H9 (cell line): ENCODE data around the gene JMJD1C. TPM values are rescaled to one million over a fixed set of nuclear protein-coding genes. Genes with fewer than 3 reads are reported as not detected.

Experiments used
- DNase-seq: peaks from one replicate; pipeline ENCODE4 v3.0.0-alpha.2; 2017
- H2AFZ ChIP-seq: one replicate; pipeline ENCODE4 v1.6.1; 2013; ENCODE audit warnings: mild to moderate bottlenecking, low read length, control low read depth, moderate library complexity
- H2AK5ac ChIP-seq: 2 replicates; pipeline ENCODE4 v1.6.1; 2013; ENCODE audit warnings: low read length, control low read depth, mixed read lengths; ENCODE audit not compliant: insufficient read length
- H2BK120ac ChIP-seq: one replicate; pipeline ENCODE4 v1.6.1; 2013; ENCODE audit warnings: low read depth, mild to moderate bottlenecking, low read length, control low read depth, inconsistent platforms; ENCODE audit not compliant: poor library complexity, severe bottlenecking
- H2BK12ac ChIP-seq: 2 replicates; pipeline ENCODE4 v1.6.1; 2013; ENCODE audit warnings: low read length, control low read depth, mixed read lengths, low read depth; ENCODE audit not compliant: insufficient read length
- H2BK15ac ChIP-seq: 2 replicates; pipeline ENCODE4 v1.6.1; 2013; ENCODE audit warnings: low read depth, low read length, control low read depth
- H2BK20ac ChIP-seq: one replicate; pipeline ENCODE4 v1.6.1; 2013; ENCODE audit warnings: low read depth, mild to moderate bottlenecking, low read length, control low read depth, inconsistent platforms; ENCODE audit not compliant: poor library complexity, severe bottlenecking
- H2BK5ac ChIP-seq: 2 replicates; pipeline ENCODE4 v1.6.1; 2013; ENCODE audit warnings: low read length, control low read depth, mixed read lengths; ENCODE audit not compliant: insufficient read length
- H3K14ac ChIP-seq: 2 replicates; pipeline ENCODE4 v1.6.1; 2013; ENCODE audit warnings: low read length, control low read depth; ENCODE audit not compliant: insufficient read depth
- H3K18ac ChIP-seq: 2 replicates; pipeline ENCODE4 v1.6.1; 2013; ENCODE audit warnings: low read depth, mild to moderate bottlenecking, mixed read lengths, low read length, control low read depth; ENCODE audit not compliant: insufficient read length
- H3K23ac ChIP-seq: 2 replicates; pipeline ENCODE4 v1.6.1; 2013; ENCODE audit warnings: low read length, control low read depth, mixed read lengths, low read depth; ENCODE audit not compliant: insufficient read length
- H3K23me2 ChIP-seq: 2 replicates; pipeline ENCODE4 v1.6.1; 2013; ENCODE audit warnings: low read depth, mild to moderate bottlenecking, mixed read lengths, low read length, control low read depth; ENCODE audit not compliant: insufficient read length, poor library complexity, severe bottlenecking
- H3K27ac ChIP-seq: 2 replicates; pipeline ENCODE4 v1.5.1; 2013; ENCODE audit warnings: low read length, control low read depth, mixed read lengths, low read depth; ENCODE audit not compliant: insufficient read length
- H3K27me3 ChIP-seq: 2 replicates; pipeline ENCODE4 v1.6.1; 2013; ENCODE audit warnings: low read length, control low read depth, inconsistent platforms; ENCODE audit not compliant: insufficient read depth
- H3K4ac ChIP-seq: 2 replicates; pipeline ENCODE4 v1.6.1; 2013; ENCODE audit warnings: low read depth, mild to moderate bottlenecking, control low read depth, inconsistent platforms, low read length, moderate library complexity
- H3K4me1 ChIP-seq: 2 replicates; pipeline ENCODE4 v1.6.1; 2013; ENCODE audit warnings: low read length, control low read depth, inconsistent platforms; ENCODE audit not compliant: insufficient read depth
- H3K4me2 ChIP-seq: 2 replicates; pipeline ENCODE4 v1.6.1; 2013; ENCODE audit warnings: low read length, control low read depth, mixed read lengths; ENCODE audit not compliant: insufficient read length, insufficient read depth
- H3K56ac ChIP-seq: 2 replicates; pipeline ENCODE4 v1.6.1; 2013; ENCODE audit warnings: low read depth, mild to moderate bottlenecking, mixed read lengths, low read length, control low read depth; ENCODE audit not compliant: insufficient read length
- H3K79me1 ChIP-seq: 2 replicates; pipeline ENCODE4 v1.6.1; 2013; ENCODE audit warnings: low read depth, mild to moderate bottlenecking, moderate library complexity, low read length, control low read depth, inconsistent platforms; ENCODE audit not compliant: insufficient read depth, poor library complexity, severe bottlenecking
- H3K79me2 ChIP-seq: 2 replicates; pipeline ENCODE4 v1.6.1; 2013; ENCODE audit warnings: low read length, control low read depth, inconsistent platforms; ENCODE audit not compliant: insufficient read depth
- H3K9ac ChIP-seq: 2 replicates; pipeline ENCODE4 v1.6.1; 2013; ENCODE audit warnings: low read length, control low read depth, mixed read lengths; ENCODE audit not compliant: insufficient read length; ENCODE audit errors: extremely low read depth
- H3K9me3 ChIP-seq: one replicate; pipeline ENCODE4 v1.6.1; 2013; ENCODE audit warnings: low read depth, low read length, inconsistent platforms; ENCODE audit not compliant: control insufficient read depth
- H3T11ph ChIP-seq: one replicate; pipeline ENCODE4 v1.6.1; 2013; ENCODE audit warnings: mild to moderate bottlenecking, low read length, control low read depth, inconsistent platforms
- H4K20me1 ChIP-seq: one replicate; pipeline ENCODE4 v1.6.1; 2013; ENCODE audit not compliant: control insufficient read depth, insufficient read length, insufficient read depth
- H4K5ac ChIP-seq: 2 replicates; pipeline ENCODE4 v1.6.1; 2013; ENCODE audit warnings: low read depth, mild to moderate bottlenecking, mixed read lengths, low read length, control low read depth; ENCODE audit not compliant: insufficient read length
- H4K8ac ChIP-seq: replicated peaks from 2 replicates; pipeline ENCODE4 v1.6.1; 2013; ENCODE audit warnings: low read length, control low read depth, mixed read lengths, low read depth; ENCODE audit not compliant: insufficient read length
- H4K91ac ChIP-seq: 2 replicates; pipeline ENCODE4 v1.6.1; 2013; ENCODE audit warnings: low read depth, mild to moderate bottlenecking, moderate library complexity, mixed read lengths, low read length, control low read depth; ENCODE audit not compliant: insufficient read length
- H3K27ac Mint-ChIP-seq, 3 experiments: 2 replicates in 2 of 3; 3 replicates in 1 of 3; pipeline ENCODE4 v1.8.0; 2020 to 2021; ENCODE audit warnings: mixed read lengths in 3 of 3, mild to moderate bottlenecking in 1 of 3, moderate library complexity in 1 of 3
- H3K27me3 Mint-ChIP-seq: 2 replicates; pipeline ENCODE4 v1.8.0; 2021; ENCODE audit warnings: low read depth, mild to moderate bottlenecking, moderate library complexity, mixed read lengths
- H3K36me3 Mint-ChIP-seq, 3 experiments: 2 replicates in 2 of 3; 3 replicates in 1 of 3; pipeline ENCODE4 v1.8.0; 2020 to 2021; ENCODE audit warnings: low read depth in 3 of 3, mixed read lengths in 3 of 3; ENCODE audit not compliant: insufficient read depth in 1 of 3
- H3K4me1 Mint-ChIP-seq, 2 experiments: 2 replicates each; pipeline ENCODE4 v1.8.0; 2020; ENCODE audit warnings: mixed read lengths in 2 of 2
- H3K4me3 Mint-ChIP-seq, 2 experiments: 2 replicates in 1 of 2; 3 replicates in 1 of 2; pipeline ENCODE4 v1.8.0; 2020 to 2021; ENCODE audit warnings: mild to moderate bottlenecking in 2 of 2, mixed read lengths in 2 of 2, moderate library complexity in 1 of 2
- H3K9me3 Mint-ChIP-seq, 2 experiments: 2 replicates in 1 of 2; 3 replicates in 1 of 2; pipeline ENCODE4 v1.8.0; 2020; ENCODE audit warnings: mild to moderate bottlenecking in 2 of 2, mixed read lengths in 2 of 2, moderate library complexity in 1 of 2
- total RNA-seq: library from RNA; stranded (reverse); gene quantifications from 2 replicates; pipeline ENCODE4 v1.2.1, GENCODE V29; 2021
- TF ChIP-seq, protein P1 (sequence below): fragments of 200-600 bp; sonication (generic); conservative IDR thresholded peaks from 3 replicates; pipeline ENCODE4 v1.8.0; 2021; ENCODE audit warnings: antibody characterized with exemption, mild to moderate bottlenecking

The JMJD1C gene
- total RNA-seq, 1 experiment from 2014 or later = 200 TPM

DNA sequence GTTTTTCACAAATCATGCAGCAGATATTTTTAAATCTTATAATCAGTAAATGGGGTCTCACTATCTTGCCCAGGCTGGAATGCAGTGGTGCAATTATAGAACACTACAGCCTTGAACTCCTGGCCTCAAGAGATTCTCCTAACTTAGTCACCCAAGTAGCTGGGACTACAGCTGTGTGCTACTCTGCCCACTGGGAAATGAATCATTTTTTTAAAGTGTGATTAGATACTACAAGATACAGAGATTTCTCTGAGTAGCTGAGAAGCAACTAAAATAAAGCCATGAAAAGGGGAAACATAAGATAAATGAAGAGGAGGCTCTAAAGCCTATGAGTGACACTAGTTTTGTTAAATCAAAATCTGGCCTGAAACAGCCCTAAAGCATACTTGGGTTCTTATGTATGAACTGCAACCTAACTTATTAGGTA lies 119.7 kb downstream of the JMJD1C start:
- no peak overlapping the region for H3K9ac ChIP-seq
- H3K27ac ChIP-seq = no peak overlapping the region

More for the DNA sequence above, 119.7 kb downstream of the JMJD1C start:
- Histone ChIP-seq H4K91ac (no peak overlapping the region), H2BK120ac (no peak overlapping the region), H3K23ac (no peak overlapping the region), H3T11ph (no peak overlapping the region), H4K5ac (no peak overlapping the region), H2AFZ (no peak overlapping the region), H3K4me2 (no peak overlapping the region), H3K4ac (no peak overlapping the region), H3K23me2 (no peaks in the 10 kb centered on the region), H3K18ac (no peak overlapping the region), H3K4me1 (no peaks in the 10 kb centered on the region), H2BK15ac (no peak overlapping the region), H3K56ac (no peak overlapping the region), H3K27me3 (no peaks in the 10 kb centered on the region), H2BK5ac (no peak overlapping the region), H4K8ac (no peak overlapping the region), H2BK12ac (no peak overlapping the region), H2BK20ac (no peak overlapping the region), H3K79me1 (peaks cover 2% of the 10 kb centered on the region), H4K20me1 (no peaks in the 10 kb centered on the region), H3K14ac (no peak overlapping the region), H2AK5ac (no peak overlapping the region), H3K79me2 (peaks cover 4% of the 10 kb centered on the region; the same call in 1 of the 2 replicates), H3K9me3 (no peaks in the 10 kb centered on the region)
- Mint-ChIP-seq H3K27me3 (no peaks in the 10 kb centered on the region), H3K36me3 (no peaks in the 10 kb centered on the region), H3K27ac (0 out of 7 replicates have a peak overlapping the region, but pooled peaks of 1 of the 3 experiments have one; percentile 23), H3K4me3 (no peak overlapping the region), H3K4me1 (peaks cover 3 to 5% of the 10 kb centered on the region in 2 experiments; a peak in 1 of 4 replicates), H3K9me3 (no peaks in the 10 kb centered on the region)
- DNase-seq = no peak
- TF ChIP-seq, protein P1, sequence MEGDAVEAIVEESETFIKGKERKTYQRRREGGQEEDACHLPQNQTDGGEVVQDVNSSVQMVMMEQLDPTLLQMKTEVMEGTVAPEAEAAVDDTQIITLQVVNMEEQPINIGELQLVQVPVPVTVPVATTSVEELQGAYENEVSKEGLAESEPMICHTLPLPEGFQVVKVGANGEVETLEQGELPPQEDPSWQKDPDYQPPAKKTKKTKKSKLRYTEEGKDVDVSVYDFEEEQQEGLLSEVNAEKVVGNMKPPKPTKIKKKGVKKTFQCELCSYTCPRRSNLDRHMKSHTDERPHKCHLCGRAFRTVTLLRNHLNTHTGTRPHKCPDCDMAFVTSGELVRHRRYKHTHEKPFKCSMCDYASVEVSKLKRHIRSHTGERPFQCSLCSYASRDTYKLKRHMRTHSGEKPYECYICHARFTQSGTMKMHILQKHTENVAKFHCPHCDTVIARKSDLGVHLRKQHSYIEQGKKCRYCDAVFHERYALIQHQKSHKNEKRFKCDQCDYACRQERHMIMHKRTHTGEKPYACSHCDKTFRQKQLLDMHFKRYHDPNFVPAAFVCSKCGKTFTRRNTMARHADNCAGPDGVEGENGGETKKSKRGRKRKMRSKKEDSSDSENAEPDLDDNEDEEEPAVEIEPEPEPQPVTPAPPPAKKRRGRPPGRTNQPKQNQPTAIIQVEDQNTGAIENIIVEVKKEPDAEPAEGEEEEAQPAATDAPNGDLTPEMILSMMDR = no peak
